Small intestine (tissue), 16 donors: ENCODE measurements around the gene ACKR1. TPM values are rescaled to one million over a fixed set of nuclear protein-coding genes. Genes with fewer than 3 reads are reported as not detected.

ENCODE experiments used
- DNase-seq, 2 donors: peaks; one replicate each; pipeline versions ENCODE4 v3.0.0 to v3.0.0-alpha.2; 2013
- FAIRE-seq: peaks from 2 replicates; lab custom pipeline; 2012; peaks lifted over from hg19 to GRCh38; lab: Jason Lieb, UNC
- H3K27ac ChIP-seq, 3 donors: one replicate each; pipeline ENCODE4 v1.5.1; 2013; ENCODE audit warnings: low read length in 2 of 3, mild to moderate bottlenecking in 2 of 3, control low read depth in 1 of 3, inconsistent platforms in 1 of 3, low read depth in 1 of 3, moderate library complexity in 1 of 3
- H3K27me3 ChIP-seq, 3 donors: one replicate each; pipeline ENCODE4 v1.6.1; 2013; ENCODE audit warnings: low read length in 3 of 3, inconsistent platforms in 1 of 3; ENCODE audit not compliant: control insufficient read depth in 3 of 3, insufficient read depth in 3 of 3
- H3K36me3 ChIP-seq, 3 donors: one replicate each; pipeline ENCODE4 v1.6.1; 2013; ENCODE audit warnings: low read length in 3 of 3, inconsistent platforms in 1 of 3, low read depth in 1 of 3, mild to moderate bottlenecking in 1 of 3, moderate library complexity in 1 of 3; ENCODE audit not compliant: control insufficient read depth in 3 of 3, insufficient read depth in 2 of 3
- H3K4me1 ChIP-seq, 3 donors: one replicate each; pipeline ENCODE4 v1.6.1; 2013; ENCODE audit warnings: low read length in 2 of 3, inconsistent platforms in 1 of 3, low read depth in 1 of 3, mild to moderate bottlenecking in 1 of 3, moderate library complexity in 1 of 3; ENCODE audit not compliant: control insufficient read depth in 3 of 3, insufficient read depth in 2 of 3
- H3K4me3 ChIP-seq, 3 donors: one replicate each; pipeline ENCODE4 v1.5.1; 2013; ENCODE audit warnings: low read length in 3 of 3, control low read depth in 1 of 3, inconsistent platforms in 1 of 3, low read depth in 1 of 3, mild to moderate bottlenecking in 1 of 3, moderate library complexity in 1 of 3
- H3K9me3 ChIP-seq, 2 donors: one replicate each; pipeline ENCODE4 v1.6.1; 2013; ENCODE audit warnings: low read depth in 1 of 2, low read length in 1 of 2; ENCODE audit not compliant: control insufficient read depth in 2 of 2, insufficient read depth in 1 of 2
- WGBS, 3 donors: extraction: QIAGEN DNeasy Blood & Tissue Kit; methylation state at CpG; one replicate each; pipeline ENCODE4 v1.1.7; 2013; 5-methylcytosine and 5-hydroxymethylcytosine counted together
- long read RNA-seq, 10 donors: transcript quantifications; one replicate each; lab custom pipeline, GENCODE V29; 2026
- polyA plus RNA-seq, 4 donors: library from polyadenylated mRNA; stranded (reverse) in 3 of 4; unstranded in 1 of 4; fragments of 200-250 nt in 3 of 4; fragments of 120-200 nt in 1 of 4; gene quantifications; one replicate each; pipeline versions ENCODE4 v1.2.1 to v1.2.3, GENCODE V29; 2013
- donor health status: healthy with polysubstance abuse.
- donor health status: control.
- donor health status: control.
- donor health status: Bipolar disorder and iron deficiency.
- donor health status: healthy.

ACKR1 gene, protein sequence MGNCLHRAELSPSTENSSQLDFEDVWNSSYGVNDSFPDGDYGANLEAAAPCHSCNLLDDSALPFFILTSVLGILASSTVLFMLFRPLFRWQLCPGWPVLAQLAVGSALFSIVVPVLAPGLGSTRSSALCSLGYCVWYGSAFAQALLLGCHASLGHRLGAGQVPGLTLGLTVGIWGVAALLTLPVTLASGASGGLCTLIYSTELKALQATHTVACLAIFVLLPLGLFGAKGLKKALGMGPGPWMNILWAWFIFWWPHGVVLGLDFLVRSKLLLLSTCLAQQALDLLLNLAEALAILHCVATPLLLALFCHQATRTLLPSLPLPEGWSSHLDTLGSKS
- polyA plus RNA-seq: 10 to 100 TPM in 1 of 4 donors, 1 to 10 TPM in 3; 1.3 to 96.8 (median 2.7) TPM
- long read RNA-seq, donor 1: 0 reads
- long read RNA-seq, donor 2, partial matches to known transcripts: 0 of 2 reads
- long read RNA-seq, donor 2, other reads (novel, unspliced or antisense): 0 of 2 reads
- long read RNA-seq, donor 3, partial matches to known transcripts: 0 of 6 reads
- long read RNA-seq, donor 3, other reads (novel, unspliced or antisense): 0 of 6 reads
- long read RNA-seq, donor 4: 0 reads
- long read RNA-seq, donor 5, partial matches to known transcripts: 0 of 2 reads
- long read RNA-seq, donor 5, other reads (novel, unspliced or antisense): 0 of 2 reads
- long read RNA-seq, donor 6, partial matches to known transcripts: 0 of 2 reads
- long read RNA-seq, donor 6, other reads (novel, unspliced or antisense): 0 of 2 reads
- long read RNA-seq, donor 7: 0 reads
- long read RNA-seq, donor 8: 0 reads
- long read RNA-seq, donor 9, partial matches to known transcripts: 0 of 1 reads
- long read RNA-seq, donor 9, other reads (novel, unspliced or antisense): 0 of 1 reads
- long read RNA-seq, donor 10, transcript ACKR1-202 (2 exons, 2,008 nt): major isoform, 5 of 6 reads
- long read RNA-seq, donor 10, partial matches to known transcripts: 0 of 6 reads
- long read RNA-seq, donor 10, other reads (novel, unspliced or antisense): 0 of 6 reads

DNA sequence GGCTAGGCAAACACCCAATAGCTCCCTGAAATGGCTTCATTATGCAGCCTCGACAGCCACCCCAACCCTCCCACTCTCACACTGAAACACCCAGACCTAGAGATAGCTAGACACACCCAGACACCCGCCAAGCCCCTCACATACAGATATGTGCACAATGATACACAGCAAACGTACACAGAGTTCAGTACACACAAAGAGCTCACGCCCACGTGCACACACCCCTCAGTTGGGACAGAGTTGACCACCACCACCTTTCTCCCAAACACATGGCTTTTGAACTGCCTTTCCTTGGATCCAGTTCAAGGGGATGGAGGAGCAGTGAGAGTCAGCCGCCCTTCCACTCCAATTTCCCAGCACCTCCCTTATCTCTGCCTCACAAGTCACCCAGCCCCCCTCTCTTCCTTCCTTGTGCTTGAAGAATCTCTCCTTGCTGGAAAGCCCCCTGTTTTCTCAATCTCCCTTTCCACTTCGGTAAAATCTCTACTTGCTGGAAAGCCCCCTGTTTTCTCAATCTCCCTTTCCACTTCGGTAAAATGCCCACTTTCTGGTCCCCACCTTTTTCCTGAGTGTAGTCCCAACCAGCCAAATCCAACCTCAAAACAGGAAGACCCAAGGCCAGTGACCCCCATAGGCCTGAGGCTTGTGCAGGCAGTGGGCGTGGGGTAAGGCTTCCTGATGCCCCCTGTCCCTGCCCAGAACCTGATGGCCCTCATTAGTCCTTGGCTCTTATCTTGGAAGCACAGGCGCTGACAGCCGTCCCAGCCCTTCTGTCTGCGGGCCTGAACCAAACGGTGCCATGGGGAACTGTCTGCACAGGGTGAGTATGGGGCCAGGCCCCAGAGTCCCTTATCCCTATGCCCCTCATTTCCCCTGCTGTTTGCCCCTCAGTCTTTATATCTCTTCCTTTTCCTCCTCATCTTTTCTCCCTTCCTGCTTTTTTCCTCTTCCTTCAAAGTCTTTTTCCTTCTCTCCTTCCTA lies at the start of gene ACKR1:
ACKR1 (plus strand) TSS at position 715 of the 981 bp plus-strand sequence; CDS start at position 800, 85 bp downstream.
- Histone ChIP-seq H3K9me3 (no peaks in the 10 kb centered on the region), H3K4me1 (no peaks in the 10 kb centered on the region), H3K4me3 (no peak within 1 kb of the TSS), H3K27ac (no peak within 1 kb of the TSS), H3K27me3 (peaks cover 0 to 12% (median 7%) of the 10 kb centered on the region in 3 donors), H3K36me3 (no peaks in the 10 kb centered on the region)
- no peak for DNase-seq
- FAIRE-seq: no peak
- WGBS, 3 donors: 39 to 59% (median 47%) methylated on average over 13 of the region's 13 CpGs

DNA sequence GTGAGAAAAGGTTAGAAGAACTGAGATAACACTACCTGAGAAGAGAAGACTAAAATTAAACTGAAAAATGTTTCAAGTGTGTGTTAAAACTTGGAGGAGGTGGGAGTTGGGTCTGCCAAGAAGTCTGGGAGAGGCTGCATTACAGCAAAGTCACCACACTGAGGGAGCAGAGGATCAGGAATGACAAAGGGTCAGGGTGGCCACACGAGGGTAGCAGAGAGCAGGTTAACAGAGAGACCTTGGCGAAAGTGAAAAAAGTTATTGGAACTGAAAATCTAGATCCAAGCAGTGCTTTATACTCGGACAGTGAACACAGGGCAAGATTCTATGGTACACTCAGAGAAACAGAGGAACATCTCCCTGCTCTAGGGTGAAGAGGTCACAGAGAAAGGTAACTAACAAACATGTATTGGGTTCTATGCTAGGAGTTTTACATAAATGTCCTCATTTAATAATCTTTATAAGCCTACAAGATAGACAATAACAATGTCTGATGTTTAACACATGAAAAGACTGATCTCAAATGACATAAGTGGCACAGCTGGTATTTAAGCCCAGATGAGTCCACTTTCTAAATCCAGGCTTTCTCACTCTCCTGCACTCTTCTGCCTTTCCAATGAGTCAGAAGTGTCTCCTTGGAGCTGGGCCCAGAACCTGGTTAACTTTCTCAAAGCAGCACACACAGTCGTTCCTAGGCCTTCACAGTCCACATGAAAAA lies 43.5 kb upstream of the ACKR1 start:
- FAIRE-seq (no peak), DNase-seq (peak; percentile 67 to 75)
- H3K27ac ChIP-seq: peak overlapping the region in 1 of 3 donors; percentile 60
- H3K27me3 ChIP-seq: peaks cover 0 to 7% (median 0%) of the 10 kb centered on the region in 3 donors
- H3K9me3 ChIP-seq: no peaks in the 10 kb centered on the region
- H3K4me3 ChIP-seq: no peak overlapping the region
- WGBS, 3 donors: 0 to 5% (median 0%) methylated on average over 4 of the region's 4 CpGs
- no peaks in the 10 kb centered on the region for H3K4me1 ChIP-seq
- H3K36me3 ChIP-seq: no peaks in the 10 kb centered on the region

DNA sequence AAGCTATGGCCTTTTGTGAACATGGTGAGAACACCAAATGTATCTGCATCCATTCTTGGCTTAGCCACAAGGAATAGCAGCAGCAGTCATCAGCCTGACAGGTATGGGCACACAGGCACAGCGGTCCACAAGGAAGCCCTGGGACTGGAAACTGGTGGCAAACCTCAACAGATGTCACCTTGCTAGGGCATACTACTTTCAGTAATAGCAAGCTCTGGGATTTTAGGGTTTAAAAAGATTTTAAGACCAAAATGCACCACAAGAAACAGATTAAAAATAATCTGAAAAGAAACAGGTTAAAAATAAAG lies 43.0 kb upstream of the ACKR1 start:
- no peaks in the 10 kb centered on the region for H3K36me3 ChIP-seq
- no peak overlapping the region for H3K4me3 ChIP-seq
- no peak overlapping the region for H3K27ac ChIP-seq
- WGBS, 3 donors: 81 to 92% (median 89%) methylated on average over 1 of the region's 1 CpG
- no peaks in the 10 kb centered on the region for H3K4me1 ChIP-seq
- H3K9me3 ChIP-seq: no peaks in the 10 kb centered on the region
- DNase-seq (no peak), FAIRE-seq (no peak)
- peaks cover 0 to 7% (median 0%) of the 10 kb centered on the region in 3 donors for H3K27me3 ChIP-seq

DNA sequence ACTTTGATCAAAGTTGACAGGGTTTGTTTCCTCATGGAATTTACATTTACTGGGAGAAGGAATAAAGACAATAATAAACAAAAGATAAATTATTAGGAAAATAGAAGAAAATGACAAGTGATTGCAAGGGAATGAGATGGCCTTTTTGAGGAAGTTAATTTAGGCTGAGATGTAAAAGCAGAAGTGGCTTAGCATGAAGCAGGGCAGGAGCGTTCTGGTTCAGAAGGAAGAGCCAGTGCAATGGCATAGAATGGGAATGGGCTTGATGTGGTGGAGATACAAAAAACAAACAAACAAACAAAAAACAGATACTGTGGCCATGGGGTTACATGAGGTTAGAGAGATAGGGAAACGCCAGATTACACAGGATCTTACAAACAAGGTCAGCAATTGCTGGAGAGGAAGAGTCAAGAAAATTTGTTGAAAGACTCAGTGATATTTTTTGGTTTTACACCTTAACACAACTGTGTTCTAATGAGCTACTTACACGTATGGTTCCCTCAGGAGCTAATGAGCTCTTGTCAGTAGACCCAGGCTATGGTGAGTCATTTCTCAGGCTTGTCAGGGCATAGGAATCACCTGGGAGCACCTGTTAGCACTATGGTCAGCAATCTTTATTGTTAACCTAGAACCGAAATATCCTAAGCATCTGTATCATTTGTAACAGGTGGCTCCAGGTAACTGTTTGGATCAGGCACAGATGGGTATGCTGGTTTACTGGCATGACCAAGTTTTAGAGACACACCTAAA lies 42.0 kb upstream of the ACKR1 start:
- no peaks in the 10 kb centered on the region for H3K9me3 ChIP-seq
- H3K4me3 ChIP-seq: no peak overlapping the region
- FAIRE-seq (no peak), DNase-seq (no peak)
- H3K27ac ChIP-seq: no peak overlapping the region
- no peaks in the 10 kb centered on the region for H3K36me3 ChIP-seq
- WGBS, 3 donors: 42 to 68% (median 47%) methylated on average over 4 of the region's 4 CpGs
- peaks cover 0 to 7% (median 0%) of the 10 kb centered on the region in 3 donors for H3K27me3 ChIP-seq
- no peaks in the 10 kb centered on the region for H3K4me1 ChIP-seq

DNA sequence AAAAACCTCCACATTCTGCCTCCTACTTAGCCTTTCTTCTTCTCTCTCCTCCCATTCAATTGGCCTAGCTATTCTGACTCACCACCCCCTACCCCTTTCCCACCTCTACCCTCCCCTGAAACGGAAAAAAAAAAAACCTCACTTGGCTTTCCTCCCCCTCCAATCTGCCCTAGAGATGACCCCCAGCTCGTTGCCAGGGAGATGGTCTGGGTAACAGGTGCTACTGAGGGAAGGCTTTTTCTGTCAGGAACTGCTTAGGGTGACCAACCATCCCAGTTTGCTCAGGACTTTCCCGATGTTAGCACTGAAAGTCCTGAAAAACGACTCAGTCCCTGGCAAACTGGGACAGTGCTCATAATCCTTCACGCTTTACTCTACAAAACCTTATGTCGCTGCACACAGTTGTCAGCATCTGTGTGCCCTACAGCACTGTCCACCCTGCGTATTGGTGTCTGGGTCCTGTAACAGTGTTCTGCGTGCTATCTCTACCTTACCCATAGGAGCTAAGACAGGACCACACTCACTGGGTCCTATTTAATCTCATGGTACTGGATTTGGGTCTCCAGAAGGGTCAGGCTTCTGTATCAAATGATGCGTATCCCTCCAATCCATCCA lies 41.0 kb upstream of the ACKR1 start:
- FAIRE-seq: no peak
- no peak overlapping the region for H3K27ac ChIP-seq
- H3K4me1 ChIP-seq: no peaks in the 10 kb centered on the region
- H3K36me3 ChIP-seq: no peaks in the 10 kb centered on the region
- no peak for DNase-seq
- no peak overlapping the region for H3K4me3 ChIP-seq
- peaks cover 0 to 7% (median 2%) of the 10 kb centered on the region in 3 donors for H3K27me3 ChIP-seq
- H3K9me3 ChIP-seq: no peaks in the 10 kb centered on the region
- 43 to 58% (median 47%) methylated on average over 9 of the region's 9 CpGs for WGBS, 3 donors

DNA sequence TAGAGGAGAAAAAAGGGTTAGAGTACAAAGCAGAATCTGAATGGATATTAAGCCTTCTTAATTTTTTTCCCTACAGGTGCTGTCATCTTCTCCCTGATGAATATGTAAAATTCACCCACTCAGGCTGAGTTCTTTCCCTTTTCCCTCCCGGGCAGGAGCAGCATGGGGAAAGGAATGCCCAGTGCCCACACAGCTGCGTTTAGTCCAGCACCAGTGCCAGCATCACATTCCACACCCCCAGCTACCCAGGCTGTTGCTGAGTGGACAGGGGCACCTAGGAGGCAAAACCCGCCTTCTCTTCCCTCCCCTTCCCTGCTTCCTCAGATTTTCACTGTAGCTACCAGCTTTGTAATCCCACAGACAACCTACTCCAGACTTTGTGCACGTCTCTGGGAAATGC lies 36.6 kb upstream of the ACKR1 start:
- Histone ChIP-seq H3K4me3 (no peak overlapping the region), H3K27me3 (peaks cover 2 to 31% (median 2%) of the 10 kb centered on the region in 3 donors), H3K9me3 (no peaks in the 10 kb centered on the region), H3K27ac (no peak overlapping the region), H3K36me3 (no peaks in the 10 kb centered on the region), H3K4me1 (no peaks in the 10 kb centered on the region)
- no peak for DNase-seq
- 53 to 63% (median 53%) methylated on average over 4 of the region's 4 CpGs for WGBS, 3 donors
- no peak for FAIRE-seq

DNA sequence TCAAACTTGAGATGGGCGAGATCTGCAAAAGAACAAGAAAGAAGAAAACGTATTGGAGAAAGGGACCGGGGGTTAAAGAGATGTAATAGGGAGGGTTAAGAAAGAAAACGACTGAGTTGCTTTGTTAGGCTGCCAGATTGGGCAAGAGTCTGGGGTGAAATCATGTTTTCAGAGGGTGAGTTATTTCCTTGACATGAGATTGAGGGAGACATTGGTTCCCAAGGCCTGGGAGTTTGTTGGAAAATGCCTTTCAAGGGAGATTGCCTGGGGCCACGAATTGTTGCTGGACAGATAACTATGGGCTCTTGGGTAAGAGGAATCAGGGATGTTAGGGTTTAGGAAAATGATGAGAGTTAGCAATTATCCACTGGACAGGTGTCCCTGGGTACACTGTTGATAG lies 34.0 kb upstream of the ACKR1 start:
- FAIRE-seq (no peak), DNase-seq (no peak)
- 60 to 72% (median 63%) methylated on average over 5 of the region's 5 CpGs for WGBS, 3 donors
- H3K4me1 ChIP-seq: no peaks in the 10 kb centered on the region
- H3K36me3 ChIP-seq: no peaks in the 10 kb centered on the region
- peaks cover 2 to 35% (median 5%) of the 10 kb centered on the region in 3 donors for H3K27me3 ChIP-seq
- H3K4me3 ChIP-seq: no peak overlapping the region
- H3K27ac ChIP-seq: no peak overlapping the region
- no peaks in the 10 kb centered on the region for H3K9me3 ChIP-seq
